PC-9 (cell line): ENCODE data around the gene DNMBP. TPM values are rescaled to one million over a fixed set of nuclear protein-coding genes. Genes with fewer than 3 reads are reported as not detected.
A peak's percentile ranks its signal among the peaks of the same experiment; 100 is the strongest.
"Not testable (repeated sequence)": the region's sequence is repeated elsewhere in the genome, so short reads cannot be mapped to it uniquely, and the experiment has no call there.

Experiments used
- BruUV-seq: library from RNA; stranded (reverse); fragments of 400-500 nt; replicated peaks from 2 replicates; lab custom pipeline; 2021; lab: Mats Ljungman, UMichigan
- CTCF ChIA-PET: fragments of 300-600 bp; sonication (Branson Sonifier 250); formaldehyde crosslinking; loops from one replicate; lab custom pipeline; 2022; ENCODE audit warnings: antibody characterized with exemption; lab: Charles Lee
- POLR2A ChIA-PET: fragments of 300-600 bp; sonication (Branson Sonifier 250); formaldehyde crosslinking; loops from one replicate; lab custom pipeline; 2022; ENCODE audit warnings: antibody characterized with exemption; ENCODE audit not compliant: unreplicated experiment; lab: Charles Lee
- DNase-seq, 2 experiments: peaks; one replicate each; pipeline versions ENCODE4 v3.0.0 to v3.0.0-alpha.2; 2015 to 2022; ENCODE audit warnings: mixed read lengths in 1 of 2
- H2AFZ ChIP-seq: fragments of 200-600 bp; sonication (generic); 2 replicates; pipeline ENCODE4 v1.8.1; 2017; ENCODE audit warnings: antibody characterized with exemption
- H3F3A ChIP-seq: fragments of 200-600 bp; sonication (generic); 2 replicates; pipeline ENCODE4 v1.8.1; 2017; ENCODE audit warnings: antibody characterized with exemption, mild to moderate bottlenecking, low read depth; ENCODE audit not compliant: insufficient read depth
- H3K27ac ChIP-seq: fragments of 200-600 bp; sonication (generic); 2 replicates; pipeline ENCODE4 v1.6.1; 2016; ENCODE audit warnings: mixed run types
- H3K27me3 ChIP-seq: fragments of 200-600 bp; sonication (generic); 2 replicates; pipeline ENCODE4 v1.6.1; 2016; ENCODE audit warnings: low read depth, mixed run types; ENCODE audit not compliant: insufficient read depth
- H3K36me3 ChIP-seq: fragments of 200-600 bp; sonication (generic); 2 replicates; pipeline ENCODE4 v1.6.1; 2016; ENCODE audit warnings: low read depth, mixed run types
- H3K4me1 ChIP-seq: fragments of 200-600 bp; sonication (generic); replicated peaks from 2 replicates; pipeline ENCODE4 v1.6.1; 2016; ENCODE audit warnings: mixed run types; ENCODE audit not compliant: insufficient read depth
- H3K4me2 ChIP-seq: fragments of 200-600 bp; sonication (generic); 2 replicates; pipeline ENCODE4 v1.6.1; 2017; ENCODE audit warnings: mixed run types
- H3K4me3 ChIP-seq: fragments of 200-600 bp; sonication (generic); 2 replicates; pipeline ENCODE4 v1.6.1; 2016; ENCODE audit warnings: mixed run types
- H3K79me2 ChIP-seq: fragments of 200-600 bp; sonication (generic); 2 replicates; pipeline ENCODE4 v1.6.1; 2017; ENCODE audit warnings: low read depth, mixed run types
- H3K9me2 ChIP-seq: fragments of 200-600 bp; sonication (generic); 2 replicates; pipeline ENCODE4 v1.8.1; 2017; ENCODE audit warnings: mild to moderate bottlenecking; ENCODE audit not compliant: insufficient read depth
- H3K9me3 ChIP-seq: fragments of 200-600 bp; sonication (generic); 2 replicates; pipeline ENCODE4 v1.8.1; 2016; ENCODE audit warnings: low read depth; ENCODE audit not compliant: insufficient read depth
- H4K20me1 ChIP-seq: fragments of 200-600 bp; sonication (generic); 2 replicates; pipeline ENCODE4 v1.8.1; 2017; ENCODE audit not compliant: insufficient read depth
- EZH2 ChIP-seq: fragments of 200-600 bp; sonication (generic); IDR thresholded peaks from 2 replicates; pipeline ENCODE4 v1.8.0; 2017; ENCODE audit warnings: antibody characterized with exemption, low read depth
- intact Hi-C: fragments of 100-400 bp; cut with micrococcal nuclease; formaldehyde crosslinking; loops from one replicate; pipeline ENCODE4 v1.10.0; 2022; ENCODE audit not compliant: unreplicated experiment
- total RNA-seq: library from RNA; stranded (reverse); gene quantifications from 2 replicates; pipeline ENCODE4 v1.2.3, GENCODE V29; 2021
- TF ChIP-seq, protein P1 (sequence below): fragments of 200-600 bp; sonication (generic); conservative IDR thresholded peaks from 2 replicates; pipeline ENCODE4 v1.6.1; 2017; ENCODE audit warnings: mixed run types, antibody characterized with exemption, mild to moderate bottlenecking, moderate library complexity

Gene DNMBP
- total RNA-seq, 1 experiment from 2014 or later = 14.9 TPM

DNA sequence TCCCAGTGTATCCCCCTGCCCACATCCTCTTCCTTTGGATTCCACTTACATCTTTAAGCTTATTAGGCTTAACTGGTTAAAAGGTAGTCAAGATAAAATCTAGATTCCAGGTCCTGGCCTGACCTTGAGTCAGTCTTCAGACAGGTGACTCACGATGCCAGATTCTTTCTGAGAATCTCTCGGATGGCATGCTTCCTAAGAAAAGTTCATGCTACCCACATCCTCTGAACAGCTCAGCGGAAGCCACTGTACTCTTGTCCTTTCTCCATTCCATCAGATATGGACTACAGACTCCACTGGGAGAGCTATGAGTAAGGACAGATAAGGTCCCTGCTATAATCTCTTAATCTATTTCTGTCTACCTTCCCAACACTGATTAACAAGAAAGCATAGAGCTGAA, 43.4 kb downstream of the DNMBP start:
- no peaks in the 10 kb centered on the region for H3K9me3 ChIP-seq
- H3K27me3 ChIP-seq = no peaks in the 10 kb centered on the region
- no peak for TF ChIP-seq EZH2
- TF ChIP-seq, protein P1, sequence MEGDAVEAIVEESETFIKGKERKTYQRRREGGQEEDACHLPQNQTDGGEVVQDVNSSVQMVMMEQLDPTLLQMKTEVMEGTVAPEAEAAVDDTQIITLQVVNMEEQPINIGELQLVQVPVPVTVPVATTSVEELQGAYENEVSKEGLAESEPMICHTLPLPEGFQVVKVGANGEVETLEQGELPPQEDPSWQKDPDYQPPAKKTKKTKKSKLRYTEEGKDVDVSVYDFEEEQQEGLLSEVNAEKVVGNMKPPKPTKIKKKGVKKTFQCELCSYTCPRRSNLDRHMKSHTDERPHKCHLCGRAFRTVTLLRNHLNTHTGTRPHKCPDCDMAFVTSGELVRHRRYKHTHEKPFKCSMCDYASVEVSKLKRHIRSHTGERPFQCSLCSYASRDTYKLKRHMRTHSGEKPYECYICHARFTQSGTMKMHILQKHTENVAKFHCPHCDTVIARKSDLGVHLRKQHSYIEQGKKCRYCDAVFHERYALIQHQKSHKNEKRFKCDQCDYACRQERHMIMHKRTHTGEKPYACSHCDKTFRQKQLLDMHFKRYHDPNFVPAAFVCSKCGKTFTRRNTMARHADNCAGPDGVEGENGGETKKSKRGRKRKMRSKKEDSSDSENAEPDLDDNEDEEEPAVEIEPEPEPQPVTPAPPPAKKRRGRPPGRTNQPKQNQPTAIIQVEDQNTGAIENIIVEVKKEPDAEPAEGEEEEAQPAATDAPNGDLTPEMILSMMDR = no peak
- H3K79me2 ChIP-seq = peaks cover 10% of the 10 kb centered on the region; the same call in 1 of the 2 replicates
- H2AFZ ChIP-seq = no peak overlapping the region
- no TSS peak for BruUV-seq
- H3K9me2 ChIP-seq = no peaks in the 10 kb centered on the region
- POLR2A ChIA-PET = interaction anchor here (0.5 to 1.0 kb wide), 4 partner anchors 39 to 516 kb away, joined by 3 to 11 read pairs (median 6); no protein-coding TSS in a partner anchor
- DNase-seq = peak; percentile 59 to 95
- H3K36me3 ChIP-seq = peaks cover 7% of the 10 kb centered on the region; the same call in 1 of the 2 replicates
- H3F3A ChIP-seq = peaks cover 27% of the 10 kb centered on the region
- no peaks in the 10 kb centered on the region for H4K20me1 ChIP-seq
- no peak overlapping the region for H3K4me3 ChIP-seq
- H3K4me1 ChIP-seq = peaks cover 35% of the 10 kb centered on the region
- CTCF ChIA-PET = interaction anchor here (0.8 to 1.1 kb wide), 4 partner anchors 11 to 121 kb away, joined by 3 to 5 read pairs (median 4); no protein-coding TSS in a partner anchor
- peak overlapping the region; percentile 81 for H3K27ac ChIP-seq
- peak overlapping the region; percentile 62 for H3K4me2 ChIP-seq
- intact Hi-C loops = loop anchor here (5.0 kb wide), 3 partner anchors 41 to 59 kb away; partner anchors contain the start of gene DNMBP

DNA sequence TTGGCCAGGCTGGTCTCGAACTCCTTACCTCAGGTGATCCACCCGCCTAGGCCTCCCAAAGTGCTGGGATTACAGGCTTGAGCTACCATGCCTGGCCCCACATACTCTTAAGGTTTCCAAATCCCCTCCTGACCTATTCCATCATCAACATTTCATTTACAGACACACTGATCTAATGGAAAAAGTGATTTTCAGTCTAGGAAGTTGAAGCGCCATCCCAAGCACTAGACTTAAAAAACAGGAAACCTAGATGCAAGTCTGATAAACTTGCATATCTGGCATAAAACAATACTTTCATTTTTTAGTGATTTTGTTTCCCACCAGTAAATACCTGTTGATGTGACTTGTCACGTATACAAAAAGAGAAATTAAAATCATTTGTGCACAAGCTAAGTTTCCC, 44.0 kb downstream of the DNMBP start:
- intact Hi-C loops = loop anchor here (5.0 kb wide), 3 partner anchors 42 to 58 kb away; partner anchors contain the start of gene DNMBP
- Histone ChIP-seq H3K27me3 (no peaks in the 10 kb centered on the region), H3F3A (peaks cover 27% of the 10 kb centered on the region), H2AFZ (no peak overlapping the region), H3K27ac (peak overlapping the region; percentile 81), H3K4me3 (no peak overlapping the region), H3K9me3 (no peaks in the 10 kb centered on the region), H3K4me1 (peaks cover 35% of the 10 kb centered on the region), H4K20me1 (no peaks in the 10 kb centered on the region), H3K9me2 (no peaks in the 10 kb centered on the region), H3K4me2 (peak overlapping the region; percentile 62), H3K79me2 (peaks cover 10% of the 10 kb centered on the region; the same call in 1 of the 2 replicates), H3K36me3 (peaks cover 7% of the 10 kb centered on the region; the same call in 1 of the 2 replicates)
- no TSS peak for BruUV-seq
- CTCF ChIA-PET = interaction anchor here (0.8 to 0.9 kb wide), 3 partner anchors 40 to 120 kb away, joined by 3 to 5 read pairs (median 4); no protein-coding TSS in a partner anchor
- POLR2A ChIA-PET = interaction anchor here (0.5 kb wide), 1 partner anchor 44 kb away, joined by 11 read pairs; no protein-coding TSS in a partner anchor
- TF ChIP-seq, protein P1 = no peak
- TF ChIP-seq EZH2 = no peak
- no peak for DNase-seq

DNA sequence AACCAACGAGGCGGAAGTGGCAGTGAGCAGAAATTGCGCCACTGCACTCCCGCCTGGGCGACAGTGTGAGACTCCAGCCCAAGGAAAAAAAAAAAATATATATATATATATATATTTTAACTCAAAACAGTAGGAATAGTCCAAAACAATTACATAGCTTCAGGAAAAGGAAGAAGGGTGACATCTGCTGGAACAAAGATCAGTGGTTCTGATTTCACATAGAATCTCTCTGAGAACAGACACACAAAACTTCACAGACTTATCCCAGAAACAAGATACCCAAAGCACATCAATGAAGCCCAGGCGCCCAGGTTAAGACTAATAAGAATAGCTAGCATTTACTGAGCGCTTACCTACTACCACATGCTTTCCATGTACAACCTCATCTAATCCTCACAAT, 45.0 kb downstream of the DNMBP start:
- Histone ChIP-seq H3K27me3 (no peaks in the 10 kb centered on the region), H3K4me3 (no peak overlapping the region), H3K4me2 (0 out of 2 replicates have a peak overlapping the region, but pooled peaks have one; percentile 62), H3F3A (peaks cover 24% of the 10 kb centered on the region), H2AFZ (no peak overlapping the region), H4K20me1 (no peaks in the 10 kb centered on the region), H3K9me2 (no peaks in the 10 kb centered on the region), H3K79me2 (peaks cover 10% of the 10 kb centered on the region; the same call in 1 of the 2 replicates), H3K27ac (peak overlapping the region; percentile 81), H3K4me1 (peaks cover 35% of the 10 kb centered on the region), H3K9me3 (no peaks in the 10 kb centered on the region), H3K36me3 (peaks cover 7% of the 10 kb centered on the region; the same call in 1 of the 2 replicates)
- ChIA-PET POLR2A (no interaction called here), CTCF (no interaction called here)
- intact Hi-C loops = loop anchor here (5.0 kb wide), 3 partner anchors 42 to 57 kb away; partner anchors contain the start of gene DNMBP
- no peak for DNase-seq
- no TSS peak for BruUV-seq
- TF ChIP-seq, protein P1 = no peak
- TF ChIP-seq EZH2 = no peak

DNA sequence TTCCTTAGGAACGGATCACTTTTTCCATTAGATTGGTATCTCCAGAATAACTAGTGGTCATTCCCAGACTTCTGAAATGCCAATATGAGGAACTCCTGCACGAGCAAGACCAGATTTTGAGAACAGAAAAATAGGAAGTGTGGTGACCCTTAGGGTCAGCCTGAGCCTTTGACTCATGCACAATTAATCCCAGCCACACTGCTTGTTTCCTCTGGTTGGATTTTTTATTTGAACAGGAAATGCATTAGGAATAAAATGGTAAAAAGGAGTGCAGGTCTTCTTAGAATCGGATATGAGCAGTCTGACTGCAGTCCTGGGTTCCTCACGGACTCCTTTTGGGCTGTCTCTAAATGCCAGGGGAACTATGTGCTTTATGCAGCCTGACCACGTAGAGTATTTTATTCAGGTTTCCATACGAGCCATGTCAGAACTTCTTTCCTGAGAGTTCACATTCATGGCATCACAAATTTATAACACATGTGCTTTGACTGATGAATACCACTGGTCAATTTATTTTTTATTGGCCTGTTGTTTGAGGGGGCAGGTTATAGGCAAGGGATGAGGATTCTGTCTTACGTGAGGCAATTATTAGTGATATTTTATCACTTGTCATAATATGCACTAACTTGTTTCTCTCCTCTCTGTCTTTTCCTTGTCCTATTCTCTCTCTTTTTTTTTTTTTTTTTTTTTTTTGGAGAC, 46.1 kb downstream of the DNMBP start:
- BruUV-seq, H4K20me1 ChIP-seq, H3K4me3 ChIP-seq, H3K36me3 ChIP-seq, H2AFZ ChIP-seq, POLR2A ChIA-PET, CTCF ChIA-PET, H3K9me3 ChIP-seq, DNase-seq, intact Hi-C loops, H3K9me2 ChIP-seq, H3K27me3 ChIP-seq: not testable (repeated sequence)
- Histone ChIP-seq H3K27ac (peak overlapping the region; percentile 55), H3K79me2 (peaks cover 10% of the 10 kb centered on the region; the same call in 1 of the 2 replicates), H3K4me1 (peaks cover 35% of the 10 kb centered on the region), H3F3A (peaks cover 24% of the 10 kb centered on the region), H3K4me2 (peak overlapping the region; percentile 47; the same call in 1 of the 2 replicates)
